GM18511 (cell line): ENCODE results near the gene CDH4.

Experiments used
- ATAC-seq: cut with Tn5 transposase; IDR thresholded peaks from one replicate; pipeline ENCODE4 v1.9.1; 2021; ENCODE audit warnings: mild to moderate bottlenecking, moderate library complexity; ENCODE audit not compliant: unreplicated experiment

CDH4 gene

DNA sequence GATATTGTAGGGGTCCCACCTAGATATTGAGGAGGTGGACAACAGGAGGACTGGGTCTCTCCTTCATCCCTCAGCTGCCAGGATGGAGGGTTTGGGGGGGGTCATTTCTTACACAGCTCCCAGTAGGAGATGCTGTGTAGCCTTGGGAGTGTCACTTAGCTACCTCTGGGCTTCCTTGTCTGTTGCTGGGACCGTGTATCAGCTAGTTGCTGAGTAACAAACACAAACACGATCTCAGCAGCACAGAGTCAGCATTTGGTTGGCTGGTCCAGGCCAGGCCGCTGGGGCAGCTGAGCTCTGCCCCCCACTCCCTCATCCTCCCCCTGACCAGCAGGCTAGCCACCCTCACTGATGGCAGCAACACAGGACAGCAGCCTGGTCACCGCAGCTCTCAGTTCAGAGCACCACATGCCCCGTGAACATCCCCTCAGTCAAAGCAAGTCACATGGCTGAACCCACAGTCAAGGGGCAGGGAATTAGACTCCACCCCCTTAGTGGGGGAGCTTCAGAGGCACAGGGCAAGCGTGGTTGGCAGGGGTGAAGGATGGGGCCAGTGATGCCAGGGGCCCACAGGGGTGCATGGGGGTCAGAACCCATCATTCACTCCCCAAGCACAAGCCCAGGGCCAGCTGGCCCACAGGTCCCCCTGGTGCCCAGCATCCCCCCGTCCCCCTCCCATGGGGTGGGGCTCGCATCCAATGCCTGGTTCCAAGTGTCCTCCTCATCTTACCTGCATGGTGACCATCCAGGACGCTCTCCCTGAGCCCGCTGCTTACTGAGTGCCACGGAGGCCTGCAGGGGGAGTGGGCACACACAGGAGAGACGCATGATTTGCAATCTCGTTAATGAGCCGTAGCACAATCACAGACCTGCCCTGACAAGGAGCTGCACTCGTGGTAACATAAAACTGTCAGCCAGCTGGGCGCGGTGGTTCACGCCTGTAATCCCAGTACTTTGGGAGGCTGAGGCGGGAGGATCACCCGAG is 701.3 kb downstream of the CDH4 start:
- ATAC-seq = no peak

DNA sequence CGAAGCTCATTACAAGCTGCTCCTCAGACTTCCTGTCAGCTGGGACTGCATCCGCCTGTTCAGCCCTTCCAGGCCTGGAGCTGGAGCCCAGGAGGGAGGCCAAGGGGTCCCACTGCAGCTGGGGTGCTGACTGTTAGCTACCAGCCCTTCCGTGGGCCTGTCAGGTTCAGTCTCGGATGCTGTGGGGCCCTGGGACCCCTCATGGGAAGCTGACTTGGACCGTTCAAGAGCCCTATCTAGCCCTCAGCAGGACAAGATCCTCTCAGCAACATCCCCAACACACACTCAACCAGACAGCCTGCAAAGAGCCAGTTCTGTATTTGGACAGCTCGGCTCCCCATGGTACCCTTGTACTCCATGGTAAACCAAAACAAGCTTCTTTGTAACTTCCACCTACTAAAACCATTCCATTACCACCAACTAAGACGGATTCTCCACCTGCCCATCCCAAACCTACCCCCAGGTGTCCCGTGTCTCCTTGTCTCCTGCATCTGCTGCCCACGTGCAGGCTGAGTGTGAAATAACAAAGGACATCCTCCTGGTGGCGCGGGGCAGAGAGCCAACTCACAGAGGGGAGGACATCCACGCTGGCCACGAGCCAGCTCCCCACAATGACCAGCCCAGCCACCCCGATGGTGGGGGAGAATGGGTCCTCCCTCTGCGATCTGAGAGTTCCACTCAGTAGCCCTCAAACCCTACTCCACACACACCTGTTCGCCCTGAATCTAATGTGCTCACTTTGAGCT is 702.4 kb downstream of the CDH4 start:
- ATAC-seq = no peak

DNA sequence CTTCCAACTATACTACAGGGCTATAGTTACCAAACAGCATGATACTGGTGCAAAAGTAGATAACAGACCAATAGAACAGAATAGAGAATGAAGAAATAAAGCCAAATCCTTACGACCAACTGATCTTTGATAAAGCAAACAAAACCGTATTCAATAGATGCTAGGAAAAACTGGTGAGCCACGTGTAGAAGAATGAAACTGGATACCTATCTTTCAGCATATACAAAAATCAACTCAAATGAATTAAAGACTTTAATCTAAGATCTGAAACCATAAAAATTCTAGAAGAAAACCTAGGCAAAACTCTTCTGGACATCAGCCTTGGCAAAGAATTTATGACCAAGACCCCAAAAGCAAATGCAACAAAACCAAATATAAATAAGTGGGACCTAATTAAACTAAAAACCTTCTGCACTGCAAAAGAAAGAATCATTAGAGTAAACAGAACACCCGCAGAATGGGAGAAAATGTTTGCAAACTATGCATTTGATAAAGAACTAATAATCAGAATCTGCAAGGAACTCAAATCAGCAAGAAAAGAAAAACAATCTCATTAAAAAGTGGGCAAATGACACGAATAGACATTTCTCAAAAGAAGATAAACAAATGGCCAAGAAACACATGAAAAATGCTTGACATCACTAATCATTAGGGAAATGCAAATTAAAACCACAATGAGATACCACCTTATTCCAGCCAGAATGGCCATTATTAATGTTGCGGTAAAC is 703.8 kb downstream of the CDH4 start:
- no peak for ATAC-seq

DNA sequence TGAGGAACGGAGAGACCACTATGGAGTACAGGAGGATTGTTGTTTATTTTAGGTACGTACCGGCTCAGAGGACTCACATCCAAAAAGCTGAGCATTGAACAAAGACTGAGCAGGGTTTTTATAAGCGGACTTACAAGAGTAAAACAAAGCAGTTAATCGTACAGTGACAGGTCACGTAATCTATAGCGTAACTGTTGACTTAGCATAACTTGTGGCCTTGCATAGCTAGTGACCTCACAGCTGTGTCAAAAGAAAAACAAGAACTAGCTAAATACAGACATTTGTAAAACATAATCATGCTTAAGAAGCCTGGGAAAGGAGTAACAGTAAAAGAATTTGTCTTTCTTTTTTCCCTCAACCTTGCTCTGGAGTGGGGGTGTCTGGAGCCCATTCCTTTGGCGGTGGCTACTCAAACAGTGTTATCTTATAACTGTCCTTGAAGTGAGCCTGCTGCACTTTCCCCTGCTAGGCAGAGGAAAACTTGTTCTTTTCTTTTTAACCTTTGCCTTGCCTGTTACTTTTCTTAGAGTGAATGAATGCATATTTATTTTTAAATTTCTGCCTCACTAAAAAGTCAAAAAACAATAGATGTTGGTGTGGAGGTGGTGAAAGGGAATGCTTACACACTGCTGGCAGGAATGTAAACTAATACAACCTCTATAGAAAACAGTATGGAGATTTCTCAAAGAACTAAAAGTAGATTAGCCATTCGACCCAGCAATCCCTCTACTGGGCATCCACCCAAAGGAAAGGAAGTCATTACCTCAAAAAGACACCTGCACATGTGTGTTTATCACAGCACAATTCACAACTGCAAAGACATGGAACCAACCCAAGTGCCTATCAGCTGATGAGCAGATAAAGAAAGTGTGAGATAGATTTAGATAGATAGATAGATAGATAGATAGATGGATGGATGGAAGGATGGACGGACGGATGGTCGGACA is 704.6 kb downstream of the CDH4 start:
- no peak for ATAC-seq

DNA sequence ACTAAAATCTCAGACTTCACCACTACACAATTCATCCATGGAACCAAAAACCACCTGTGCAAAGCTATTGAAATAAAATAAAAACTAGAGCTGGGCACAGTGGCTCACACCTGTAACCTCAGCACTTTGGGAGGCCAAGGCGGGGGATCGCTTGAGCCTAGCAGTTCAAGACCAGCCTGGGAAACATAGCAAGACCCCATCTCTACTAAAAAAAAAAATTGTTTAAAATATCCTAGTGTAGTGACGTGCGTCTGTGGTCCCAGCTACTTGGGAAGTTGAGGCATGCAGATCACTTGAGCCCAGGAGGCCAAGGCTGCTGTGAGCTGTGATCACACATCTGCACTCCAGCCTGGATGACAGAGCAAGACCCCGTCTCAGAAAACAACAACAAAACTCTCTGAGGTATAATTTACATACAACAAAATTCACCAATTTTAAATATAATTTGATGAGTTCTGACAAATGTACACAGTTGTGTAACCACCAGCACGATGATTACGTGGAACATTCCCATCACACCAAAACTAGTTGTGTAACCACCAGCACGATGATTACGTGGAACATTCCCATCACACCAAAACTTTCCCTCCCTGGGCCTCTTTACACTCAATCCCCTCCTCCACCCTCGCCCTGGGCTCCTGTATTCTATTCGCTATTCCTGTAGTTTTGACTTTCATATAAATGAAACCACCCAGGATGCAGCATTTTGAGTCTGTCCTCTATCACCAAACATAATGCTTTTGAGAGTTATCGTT is 706.1 kb downstream of the CDH4 start:
- no peak for ATAC-seq

DNA sequence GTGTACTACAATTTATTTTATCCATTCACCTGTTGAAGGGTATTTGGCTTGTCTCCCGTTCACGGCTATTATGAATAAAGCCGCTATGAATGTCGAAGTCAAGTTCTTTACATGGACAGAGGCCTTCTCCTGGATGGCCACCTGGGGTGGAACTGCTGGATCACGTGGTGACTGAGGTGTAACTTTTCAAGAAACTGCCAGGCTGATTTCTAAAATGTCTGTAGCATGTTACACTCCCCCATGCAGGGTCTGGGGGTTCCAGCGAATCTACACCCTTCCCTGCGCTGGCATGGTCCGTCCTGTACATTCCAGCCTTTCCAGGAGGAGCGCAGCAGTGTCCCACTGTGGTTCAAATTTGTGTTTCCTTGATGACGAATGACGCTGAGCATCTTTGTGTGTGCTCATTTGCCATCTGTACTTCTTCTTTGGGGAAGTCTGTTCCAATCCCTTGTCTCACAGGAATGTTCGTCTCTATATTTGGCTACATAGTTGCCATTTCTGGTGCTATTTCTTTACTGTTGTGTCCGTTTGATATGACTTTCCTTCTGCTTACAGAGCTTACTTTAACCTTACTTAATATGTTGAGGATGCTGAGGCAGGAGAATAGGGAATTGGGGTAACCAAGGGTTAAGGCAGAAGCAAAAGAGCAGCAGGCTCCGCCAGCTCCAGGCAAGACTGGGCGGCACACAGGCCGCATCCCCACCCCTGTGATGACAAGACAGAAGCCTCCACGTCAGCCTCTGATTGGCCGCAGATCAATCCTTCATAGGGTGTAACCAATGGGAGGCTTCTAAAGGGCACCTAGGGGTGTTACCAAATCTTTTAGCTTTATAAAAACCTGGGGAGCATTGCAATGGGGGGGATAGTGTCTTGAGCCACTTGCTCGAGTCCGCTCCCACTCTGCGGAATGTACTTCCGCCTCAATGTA is 707.0 kb downstream of the CDH4 start:
- ATAC-seq = no peak

DNA sequence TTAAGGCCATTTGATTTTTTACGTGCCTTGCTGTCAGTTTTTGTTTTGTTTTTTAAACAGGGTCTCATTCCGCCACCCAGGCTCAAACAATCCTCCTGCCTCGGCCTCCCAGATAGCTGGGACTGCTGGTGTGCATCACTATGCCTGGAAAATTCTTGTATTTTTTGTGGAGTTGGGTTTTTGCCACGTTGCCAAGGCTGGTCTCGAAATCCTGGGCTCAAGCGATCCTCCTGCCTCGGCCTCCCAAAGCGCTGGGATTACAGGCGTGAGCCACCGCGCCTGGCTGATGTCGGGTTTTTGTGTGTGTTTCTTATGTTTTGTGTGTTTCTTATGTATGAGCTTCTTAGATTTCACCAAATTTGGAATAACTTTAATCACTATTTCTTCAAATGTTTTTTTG is 708.8 kb downstream of the CDH4 start:
- ATAC-seq = no peak

DNA sequence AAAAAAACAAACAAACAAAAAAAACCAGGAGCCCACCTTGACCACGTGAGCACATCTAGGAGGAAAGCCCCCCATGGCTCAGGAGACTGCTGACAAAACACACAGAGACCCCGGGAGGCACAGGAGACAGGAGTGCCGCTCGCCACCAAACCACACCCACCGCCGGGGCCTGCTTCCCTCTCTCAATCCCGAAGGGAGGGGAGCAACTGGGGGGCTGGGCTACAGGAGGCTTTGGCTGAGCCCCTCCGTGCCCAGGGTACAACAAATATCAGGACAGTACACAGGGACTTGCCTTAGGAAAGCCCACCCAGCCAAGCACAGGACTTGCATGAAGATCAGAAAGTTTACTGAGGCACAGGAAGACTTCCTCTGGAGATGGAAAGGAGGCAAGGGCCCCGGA is 711.1 kb downstream of the CDH4 start:
- no peak for ATAC-seq

DNA sequence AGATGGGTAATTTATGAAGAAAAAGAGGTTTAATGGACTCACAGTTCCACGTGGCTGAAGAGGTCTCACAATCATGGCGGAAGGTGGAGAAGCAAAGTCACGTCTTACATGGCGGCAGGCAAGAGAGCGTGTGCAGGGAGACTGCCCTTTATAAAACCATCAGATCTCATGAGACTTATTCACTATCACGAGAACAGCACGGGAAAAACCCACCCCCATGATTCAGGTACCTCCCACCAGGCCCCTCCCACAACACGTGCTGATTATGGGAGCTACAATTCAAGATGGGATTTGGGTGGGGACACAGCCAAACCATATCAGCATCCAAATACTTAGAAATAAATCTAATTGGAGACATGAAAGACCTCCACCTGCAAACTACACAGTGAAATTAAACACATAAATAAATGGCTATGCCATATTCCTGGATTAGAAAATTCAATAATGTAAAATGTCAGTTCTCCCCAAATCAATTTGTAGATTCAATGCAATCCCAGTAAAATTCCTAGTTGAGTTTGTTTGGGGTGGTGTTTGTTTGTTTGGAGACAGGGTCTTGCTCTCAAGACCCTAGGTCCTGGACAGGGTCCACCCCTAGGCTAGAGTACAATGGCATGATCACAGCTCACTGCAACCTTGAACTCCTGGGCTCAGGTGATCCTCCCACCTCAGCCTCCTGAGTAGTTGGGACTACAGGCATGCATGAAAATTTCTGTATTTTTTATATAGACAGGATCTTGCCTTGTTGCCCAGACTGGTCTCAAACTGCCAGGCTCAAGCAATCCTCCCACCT is 712.0 kb downstream of the CDH4 start:
- ATAC-seq = no peak

DNA sequence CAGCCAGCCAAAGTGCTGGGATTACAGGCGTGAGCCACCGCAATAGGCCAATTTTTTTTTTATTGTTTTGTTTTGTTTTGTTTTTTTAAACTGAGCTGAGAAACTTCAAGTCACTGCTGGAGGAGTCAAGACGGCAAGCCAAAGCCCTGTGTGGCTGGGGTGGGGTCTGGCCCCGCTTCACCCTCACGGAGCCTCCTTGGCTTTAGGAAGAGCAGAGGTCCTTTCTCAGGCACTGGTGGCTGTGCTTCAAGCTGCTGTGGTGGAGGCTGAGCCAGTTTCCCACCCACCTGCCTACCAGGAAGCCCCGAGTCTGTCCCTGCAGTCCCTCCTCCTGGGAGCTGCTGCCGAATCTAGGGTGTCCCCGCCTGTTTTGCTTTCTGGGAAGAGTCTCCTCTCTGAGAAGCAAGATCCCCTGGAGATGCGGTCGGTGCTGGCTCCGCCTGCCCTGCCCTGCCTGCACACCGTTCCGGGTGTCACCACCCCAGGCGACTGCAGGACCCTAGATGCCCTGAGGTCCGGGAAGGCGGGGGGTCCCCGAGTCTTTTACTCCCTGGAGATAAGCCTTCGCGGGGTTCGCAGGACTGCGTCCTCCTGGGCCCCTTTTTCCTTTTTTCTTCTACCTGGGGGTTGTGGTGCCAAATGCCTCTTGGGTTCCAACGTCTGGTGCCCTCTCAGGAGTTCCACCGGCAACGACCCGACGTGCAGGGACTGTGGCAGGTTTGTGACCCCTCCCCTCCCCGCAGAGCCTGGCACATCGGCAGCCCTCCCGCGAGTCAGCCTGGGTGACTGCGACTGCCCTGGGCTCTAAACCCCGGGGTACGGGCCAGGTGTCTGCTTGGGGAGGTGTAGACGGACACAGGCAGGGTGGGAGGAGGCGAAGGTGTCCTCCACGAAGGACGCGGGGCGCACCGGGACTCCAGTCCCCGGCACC is 712.9 kb downstream of the CDH4 start:
- no peak for ATAC-seq

DNA sequence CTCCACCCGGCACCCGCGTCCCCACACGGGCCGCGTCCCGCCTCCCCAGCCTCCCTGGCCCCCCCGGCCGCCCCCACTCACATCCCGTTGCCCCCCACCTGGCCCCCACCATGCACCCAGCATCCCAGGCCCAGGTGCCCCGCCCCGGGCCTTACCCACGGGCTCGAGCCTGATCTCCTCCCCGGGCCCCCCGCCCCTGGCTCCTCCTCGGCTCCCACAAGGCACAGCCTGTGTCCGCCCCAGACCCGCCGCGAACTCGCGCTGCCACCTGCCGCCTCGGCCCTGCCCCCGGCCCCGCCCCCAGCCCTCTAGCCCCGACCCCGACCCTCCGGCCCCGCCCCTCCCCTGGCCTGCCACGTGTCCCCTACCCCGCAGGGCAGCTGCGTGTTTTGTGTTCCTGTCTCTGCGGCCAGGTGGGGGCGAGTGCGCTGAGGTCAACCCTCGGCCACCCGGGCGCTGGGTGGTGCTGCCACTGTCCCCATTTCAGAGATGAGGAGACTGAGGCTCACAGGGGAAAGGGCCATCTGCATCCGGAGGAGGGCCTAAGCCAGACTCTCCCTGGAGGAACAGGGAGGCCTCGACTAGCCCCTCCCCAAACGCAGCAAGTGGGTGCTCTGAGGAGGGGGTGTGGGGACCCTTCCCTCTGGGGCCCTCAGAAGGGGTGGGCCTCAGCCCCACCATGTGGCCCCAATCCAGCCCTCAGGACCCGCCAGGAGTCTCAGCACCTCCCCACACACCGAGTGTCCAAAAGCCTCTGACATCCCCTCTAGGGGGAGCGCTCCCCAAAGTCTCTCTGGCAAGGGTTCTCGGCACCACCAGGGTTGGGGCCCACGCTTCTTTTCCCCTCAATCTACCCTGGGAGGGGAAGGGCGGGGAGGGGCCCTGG is 713.8 kb downstream of the CDH4 start:
- ATAC-seq = no peak

DNA sequence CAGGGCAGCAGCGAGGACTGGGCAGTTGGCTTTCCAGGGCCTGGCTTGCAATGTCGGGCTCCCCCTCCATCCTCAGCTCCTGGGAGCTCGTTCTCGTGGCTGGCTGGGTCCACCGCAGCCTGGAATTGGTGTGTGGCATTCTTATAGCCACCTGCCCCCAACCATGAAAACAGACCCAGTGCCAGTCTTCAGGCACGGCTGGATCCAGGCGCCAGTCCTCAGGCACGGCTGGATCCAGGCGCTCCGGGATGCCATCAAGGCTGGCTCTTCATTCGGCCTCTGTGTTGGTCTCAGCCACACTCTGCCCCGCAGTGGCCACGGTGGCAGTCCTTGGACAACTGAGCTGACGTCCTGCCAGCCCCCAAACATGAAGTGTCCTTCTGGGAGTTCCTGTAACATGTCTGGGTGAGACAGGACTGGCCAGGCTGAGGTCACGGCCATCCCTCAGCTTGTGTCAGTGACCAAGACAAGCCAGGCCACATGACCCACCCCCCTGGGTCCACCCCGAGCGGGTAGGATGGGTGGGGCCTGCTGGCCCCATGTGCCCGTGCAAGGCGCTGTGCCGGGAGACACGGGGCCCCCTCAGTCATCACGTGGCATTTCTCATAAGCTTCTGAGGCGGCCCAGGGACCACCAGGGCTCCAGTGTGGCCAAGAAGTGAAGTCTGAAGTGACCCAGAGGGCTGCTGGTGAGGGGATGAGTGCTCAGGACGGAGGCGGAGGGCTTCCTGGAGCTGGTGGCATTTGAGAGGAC is 714.6 kb downstream of the CDH4 start:
- ATAC-seq = no peak

DNA sequence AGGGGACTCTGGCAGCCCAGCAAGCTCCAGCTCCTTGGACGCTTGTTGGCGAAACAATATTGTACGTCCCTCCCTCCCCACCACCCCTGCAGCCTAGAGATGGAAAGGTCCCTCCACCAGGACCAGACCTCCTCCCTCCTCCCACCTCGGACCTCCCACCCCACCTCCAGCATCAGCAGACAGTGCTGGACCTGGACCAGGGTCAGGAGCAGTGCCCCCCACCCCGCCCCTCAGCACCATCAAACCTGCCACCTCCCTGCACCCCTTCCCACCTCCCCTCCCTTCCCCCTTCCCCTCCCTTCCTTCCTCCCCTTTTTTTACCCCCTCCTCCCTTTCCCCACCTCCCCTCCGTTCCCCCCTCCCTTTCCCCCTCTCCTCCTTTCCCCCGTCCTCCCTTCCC is 715.2 kb downstream of the CDH4 start:
- ATAC-seq = no peak

DNA sequence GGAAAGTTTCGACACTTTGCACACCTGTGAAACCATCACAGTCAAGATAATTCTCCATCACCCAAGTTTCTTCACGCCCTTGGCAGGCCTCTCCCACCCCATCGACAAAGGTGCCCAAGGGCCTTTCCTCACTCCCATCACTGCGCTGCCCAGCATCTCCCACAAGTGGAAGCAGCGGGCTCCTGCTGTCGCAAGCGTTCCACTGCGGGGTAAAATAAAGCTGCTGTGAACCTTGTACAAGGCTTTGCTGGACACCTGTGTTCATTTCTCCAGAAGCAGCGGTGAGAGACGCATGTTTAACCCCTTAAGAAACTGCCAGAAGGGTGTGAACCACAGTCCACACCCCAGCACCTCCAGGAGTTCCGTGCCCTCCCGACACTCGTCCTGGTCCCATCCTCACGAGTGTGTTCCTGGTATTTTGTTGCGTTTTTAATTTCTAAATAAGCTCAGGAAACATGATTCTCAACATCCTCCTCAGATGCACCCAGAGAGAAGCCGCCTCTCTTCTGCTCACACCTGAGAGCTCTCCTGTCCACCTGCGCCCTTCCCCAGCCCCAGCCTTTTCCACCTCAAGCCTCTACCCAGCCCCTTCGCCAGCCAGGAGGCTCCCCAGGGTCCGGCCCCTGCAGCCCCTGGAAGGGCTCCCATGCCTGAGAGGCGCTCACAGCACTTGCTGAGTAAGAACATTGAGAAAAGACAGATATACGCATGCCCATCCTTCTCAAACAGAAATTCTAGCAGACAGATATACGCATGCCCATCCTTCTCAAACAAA is 716.2 kb downstream of the CDH4 start:
- ATAC-seq = no peak
